HepG2 (cell line): ENCODE measurements around the gene KDM3A. TPM values are rescaled to one million over a fixed set of nuclear protein-coding genes. Genes with fewer than 3 reads are reported as not detected.

ENCODE experiments used
- ATAC-seq: fragments of 200-7000 bp; cut with Tn5 transposase; 3 replicates; pipeline ENCODE4 v1.9.1; 2020; ENCODE audit warnings: mild to moderate bottlenecking, moderate library complexity
- BruUV-seq: library from RNA; stranded (reverse); fragments of 400-500 nt; replicated peaks from 2 replicates; lab custom pipeline; 2021; lab: Mats Ljungman, UMichigan
- CTCF ChIA-PET: fragments of 300-600 bp; formaldehyde crosslinking; extraction: SDS; loops from one replicate; lab custom pipeline; 2021; ENCODE audit warnings: low total read pairs, inconsistent platforms, low intra/inter-chr PET ratio; lab: Yijun Ruan, JAX
- POLR2A ChIA-PET: fragments of 350-600 bp; sonication (Branson Sonifier 250); formaldehyde crosslinking; loops from one replicate; lab custom pipeline; 2020; ENCODE audit warnings: antibody characterized with exemption, inconsistent platforms; lab: Yijun Ruan, JAX
- DNase-seq: peaks from one replicate; pipeline ENCODE4 v3.0.0-alpha.2; 2015; ENCODE audit warnings: low spot score
- FAIRE-seq: peaks from 3 replicates; lab custom pipeline; 2011; peaks lifted over from hg19 to GRCh38; lab: Jason Lieb, UNC
- H2AFZ ChIP-seq: one replicate; pipeline ENCODE4 v1.6.1; 2011; ENCODE audit warnings: low read length, inconsistent platforms
- H3K27ac ChIP-seq: fragments of 300-600 bp; 3 replicates; pipeline ENCODE4 v1.8.0; 2011; ENCODE audit warnings: mixed run types, mild to moderate bottlenecking, mixed read lengths, low read length, inconsistent platforms; ENCODE audit not compliant: insufficient read depth; ENCODE audit errors: extremely low read length
- H3K27me3 ChIP-seq, 2 experiments: fragments of 200-600 bp in 1 of 2; 2 replicates in 1 of 2; 3 replicates in 1 of 2; pipeline versions ENCODE4 v1.6.0 to v1.8.0; 2011; ENCODE audit warnings: low read length in 2 of 2, mild to moderate bottlenecking in 2 of 2, moderate library complexity in 2 of 2, inconsistent platforms in 1 of 2; ENCODE audit not compliant: insufficient read depth in 2 of 2, control insufficient read depth in 1 of 2
- H3K36me3 ChIP-seq, 2 experiments: fragments of 200-600 bp in 1 of 2; replicated peaks in 1 of 2; 2 replicates in 1 of 2; 3 replicates in 1 of 2; pipeline versions ENCODE4 v1.5.1 to v1.8.0; 2011; ENCODE audit warnings: low read length in 2 of 2, inconsistent platforms in 1 of 2; ENCODE audit not compliant: insufficient read depth in 2 of 2, control insufficient read depth in 1 of 2
- H3K4me1 ChIP-seq: 2 replicates; pipeline ENCODE4 v1.5.1; 2012; ENCODE audit warnings: low read length, inconsistent platforms; ENCODE audit not compliant: insufficient read depth
- H3K4me2 ChIP-seq: 2 replicates; pipeline ENCODE4 v1.6.0; 2011; ENCODE audit warnings: low read depth, low read length, inconsistent platforms
- H3K4me3 ChIP-seq, 3 experiments: fragments of 200-600 bp in 1 of 3; sonication (generic), shearing (Covaris generic) in 1 of 3; replicated peaks in 1 of 3; 2 replicates each; pipeline ENCODE4 v1.5.1; 2011 to 2016; ENCODE audit warnings: low read length in 3 of 3, inconsistent platforms in 2 of 3, low read depth in 2 of 3, mild to moderate bottlenecking in 2 of 3, control low read depth in 1 of 3, mixed read lengths in 1 of 3; ENCODE audit not compliant: insufficient read depth in 1 of 3
- H3K79me2 ChIP-seq: one replicate; pipeline ENCODE4 v1.6.1; 2011; ENCODE audit warnings: low read length, inconsistent platforms; ENCODE audit not compliant: insufficient read depth
- H3K9ac ChIP-seq: 2 replicates; pipeline ENCODE4 v1.6.0; 2011; ENCODE audit warnings: mild to moderate bottlenecking, low read depth, low read length, inconsistent platforms; ENCODE audit not compliant: insufficient read depth
- H3K9me3 ChIP-seq: 2 replicates; pipeline ENCODE4 v1.5.1; 2012; ENCODE audit warnings: mild to moderate bottlenecking, low read length
- H4K20me1 ChIP-seq: 2 replicates; pipeline ENCODE4 v1.6.0; 2011; ENCODE audit warnings: inconsistent platforms, mild to moderate bottlenecking, low read length, moderate library complexity; ENCODE audit not compliant: insufficient read depth
- CBX5 ChIP-seq: sonication (generic); formaldehyde crosslinking; IDR thresholded peaks from 2 replicates; pipeline ENCODE4 v1.4.0; 2020; ENCODE audit warnings: missing genetic modification reagents, borderline replicate concordance
- ELF3 ChIP-seq: IDR thresholded peaks from 2 replicates; pipeline ENCODE4 v1.6.1; 2016; ENCODE audit warnings: missing genetic modification reagents, missing compliant biosample characterization
- GZF1 ChIP-seq: sonication (generic); formaldehyde crosslinking; IDR thresholded peaks from 2 replicates; pipeline ENCODE4 v1.5.1; 2020; ENCODE audit warnings: mild to moderate bottlenecking, missing genetic modification reagents
- KMT2B ChIP-seq: IDR thresholded peaks from 2 replicates; pipeline ENCODE4 v1.6.1; 2016; ENCODE audit warnings: missing genetic modification reagents, missing compliant biosample characterization
- SETDB1 ChIP-seq: sonication (generic); formaldehyde crosslinking; IDR thresholded peaks from 2 replicates; pipeline ENCODE4 v1.5.1; 2020; ENCODE audit warnings: missing genetic modification reagents, mild to moderate bottlenecking, borderline replicate concordance
- SKI ChIP-seq: fragments of 450-650 bp; IDR thresholded peaks from one replicate; pipeline ENCODE4 v1.6.1; 2018; ENCODE audit warnings: mild to moderate bottlenecking; ENCODE audit not compliant: partially characterized antibody
- TOPORS ChIP-seq: sonication (generic); formaldehyde crosslinking; IDR thresholded peaks from 2 replicates; pipeline ENCODE4 v1.8.0; 2023; ENCODE audit warnings: mild to moderate bottlenecking, missing genetic modification reagents
- ZBTB8A ChIP-seq: sonication (generic); formaldehyde crosslinking; IDR thresholded peaks from 2 replicates; pipeline ENCODE4 v1.4.0; 2020; ENCODE audit warnings: mild to moderate bottlenecking, low read depth, missing genetic modification reagents, borderline replicate concordance
- ZMYM2 ChIP-seq: sonication (generic); formaldehyde crosslinking; IDR thresholded peaks from 2 replicates; pipeline ENCODE4 v1.8.0; 2022; ENCODE audit warnings: mild to moderate bottlenecking, missing genetic modification reagents
- ZNF501 ChIP-seq: sonication (generic); formaldehyde crosslinking; IDR thresholded peaks from 2 replicates; pipeline ENCODE4 v1.5.1; 2020; ENCODE audit warnings: mild to moderate bottlenecking, moderate library complexity, missing genetic modification reagents
- ZZZ3 ChIP-seq: sonication (generic); formaldehyde crosslinking; IDR thresholded peaks from 2 replicates; pipeline ENCODE4 v1.4.0; 2020; ENCODE audit warnings: missing genetic modification reagents, mild to moderate bottlenecking, borderline replicate concordance
- WGBS: methylation state at CpG from one replicate; pipeline ENCODE4 v1.1.6; 2017; ENCODE audit warnings: low lambda C conversion rate; 5-methylcytosine and 5-hydroxymethylcytosine counted together
- in situ Hi-C: cut with HindIII; loops from 2 replicates; pipeline ENCODE4 v1.10.0; 2017; ENCODE audit warnings: low pct_unique_long_range_greater_than_20kb; ENCODE audit not compliant: extremely low pct_ligation_motif_present
- intact Hi-C: fragments of 100-400 bp; cut with micrococcal nuclease; formaldehyde crosslinking; loops from one replicate; pipeline ENCODE4 v1.10.0; 2022; ENCODE audit not compliant: unreplicated experiment
- polyA plus RNA-seq, 8 experiments: library from polyadenylated mRNA; depleted of rRNA in 3 of 8; stranded (reverse) in 7 of 8; unstranded in 1 of 8; fragments of >200 nt; fragmentation: Illumina TruSeq in 4 of 8; extraction: Trizol in 4 of 8; gene quantifications; 2 replicates each; pipeline versions ENCODE4 v1.2.1 to v1.2.3, GENCODE V29; 2011 to 2016; ENCODE audit warnings: low read depth in 4 of 8, missing spikeins in 1 of 8, mixed read lengths in 1 of 8; ENCODE audit not compliant: insufficient read depth in 1 of 8
- total RNA-seq, 5 experiments: library from RNA; depleted of rRNA; stranded (reverse); fragments of >200 nt; fragmentation: Illumina TruSeq; extraction: Trizol; gene quantifications; 2 replicates each; pipeline ENCODE4 v1.2.3, GENCODE V29; 2016; ENCODE audit warnings: low read depth in 1 of 5
- TF ChIP-seq, protein P1 (sequence below): sonication (generic); formaldehyde crosslinking; IDR thresholded peaks from 2 replicates; pipeline ENCODE4 v1.4.0; 2020; ENCODE audit warnings: missing genetic modification reagents
- TF ChIP-seq, protein P2 (sequence below): sonication (generic); formaldehyde crosslinking; IDR thresholded peaks from 2 replicates; pipeline ENCODE4 v1.5.0; 2020; ENCODE audit warnings: mild to moderate bottlenecking, missing genetic modification reagents
- TF ChIP-seq, protein P3 (sequence below): sonication (generic); formaldehyde crosslinking; IDR thresholded peaks from 2 replicates; pipeline ENCODE4 v1.4.0; 2020; ENCODE audit warnings: missing genetic modification reagents, low read depth, mild to moderate bottlenecking, borderline replicate concordance
- TF ChIP-seq, protein P4 (sequence below): sonication (generic); formaldehyde crosslinking; IDR thresholded peaks from 2 replicates; pipeline ENCODE4 v1.5.0; 2020; ENCODE audit warnings: missing genetic modification reagents, mild to moderate bottlenecking, borderline replicate concordance

Gene KDM3A
- total and polyA plus RNA-seq, 2 of the 13 experiments (the other 11 are each of a cell fraction or from before 2014, with no cell fraction given) = 21.0 to 70.2 TPM

DNA sequence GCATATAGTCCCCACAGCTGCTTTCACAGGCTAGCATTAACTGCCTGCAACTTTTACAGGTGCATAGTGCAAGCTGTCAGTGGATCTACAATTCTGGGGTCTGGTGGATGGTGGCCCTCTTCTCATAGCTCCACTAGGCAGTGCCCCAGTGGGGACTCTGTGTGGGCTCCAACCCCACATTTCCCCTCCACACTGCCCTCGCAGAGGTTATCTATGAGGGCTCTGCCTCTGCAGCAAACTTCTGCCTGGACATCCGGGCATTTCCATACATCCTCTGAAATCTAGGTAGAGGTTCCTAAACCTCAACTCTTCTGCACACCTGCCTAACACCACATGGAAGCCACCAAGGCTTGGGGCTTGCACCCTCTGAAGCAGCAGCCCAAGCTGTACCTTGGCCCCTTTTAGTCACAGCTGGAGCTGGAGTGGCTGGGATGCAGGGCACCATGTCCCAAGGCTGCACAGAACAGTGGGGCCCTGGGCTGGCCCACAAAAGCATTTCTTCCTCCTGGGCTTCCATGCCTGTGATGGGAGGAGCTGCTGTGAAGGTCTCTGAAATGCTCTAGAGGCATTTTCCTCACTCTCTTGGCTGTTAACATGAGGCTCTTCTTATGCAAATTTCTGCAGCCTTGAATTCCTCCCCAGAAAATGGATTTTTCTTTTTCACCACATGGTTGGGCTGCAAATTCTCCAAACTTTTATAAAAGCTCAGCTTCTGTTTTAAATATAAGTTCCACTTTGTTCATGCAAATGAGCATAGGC, 59.3 kb downstream of the KDM3A start:
- H3K4me1 ChIP-seq = no peaks in the 10 kb centered on the region
- no peaks in the 10 kb centered on the region for H3K79me2 ChIP-seq
- FAIRE-seq (no peak), DNase-seq (no peak), ATAC-seq (peak; percentile 37; the same call in 2 of the 3 replicates)
- H4K20me1 ChIP-seq = no peaks in the 10 kb centered on the region
- ChIA-PET POLR2A (no interaction called here), CTCF (no interaction called here)
- in situ Hi-C loops (no loop called here), intact Hi-C loops (no loop called here)
- no peak overlapping the region for H3K27ac ChIP-seq
- no peak overlapping the region for H3K4me3 ChIP-seq
- H3K4me2 ChIP-seq = no peak overlapping the region
- no peak overlapping the region for H3K9ac ChIP-seq
- H3K36me3 ChIP-seq = peaks cover 12 to 51% of the 10 kb centered on the region in 2 experiments
- WGBS = 100% methylated on average over 2 of the region's 2 CpGs
- H3K27me3 ChIP-seq = no peaks in the 10 kb centered on the region
- no peak overlapping the region for H2AFZ ChIP-seq
- H3K9me3 ChIP-seq = peaks cover 23% of the 10 kb centered on the region
- no TSS peak for BruUV-seq
- no peak for TF ChIP-seq GZF1 (CRISPR knock-in tag)
- TF ChIP-seq, protein P1, sequence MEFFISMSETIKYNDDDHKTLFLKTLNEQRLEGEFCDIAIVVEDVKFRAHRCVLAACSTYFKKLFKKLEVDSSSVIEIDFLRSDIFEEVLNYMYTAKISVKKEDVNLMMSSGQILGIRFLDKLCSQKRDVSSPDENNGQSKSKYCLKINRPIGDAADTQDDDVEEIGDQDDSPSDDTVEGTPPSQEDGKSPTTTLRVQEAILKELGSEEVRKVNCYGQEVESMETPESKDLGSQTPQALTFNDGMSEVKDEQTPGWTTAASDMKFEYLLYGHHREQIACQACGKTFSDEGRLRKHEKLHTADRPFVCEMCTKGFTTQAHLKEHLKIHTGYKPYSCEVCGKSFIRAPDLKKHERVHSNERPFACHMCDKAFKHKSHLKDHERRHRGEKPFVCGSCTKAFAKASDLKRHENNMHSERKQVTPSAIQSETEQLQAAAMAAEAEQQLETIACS (CRISPR knock-in tag) = no peak
- no peak for TF ChIP-seq ZZZ3 (CRISPR knock-in tag)
- TF ChIP-seq, protein P2, sequence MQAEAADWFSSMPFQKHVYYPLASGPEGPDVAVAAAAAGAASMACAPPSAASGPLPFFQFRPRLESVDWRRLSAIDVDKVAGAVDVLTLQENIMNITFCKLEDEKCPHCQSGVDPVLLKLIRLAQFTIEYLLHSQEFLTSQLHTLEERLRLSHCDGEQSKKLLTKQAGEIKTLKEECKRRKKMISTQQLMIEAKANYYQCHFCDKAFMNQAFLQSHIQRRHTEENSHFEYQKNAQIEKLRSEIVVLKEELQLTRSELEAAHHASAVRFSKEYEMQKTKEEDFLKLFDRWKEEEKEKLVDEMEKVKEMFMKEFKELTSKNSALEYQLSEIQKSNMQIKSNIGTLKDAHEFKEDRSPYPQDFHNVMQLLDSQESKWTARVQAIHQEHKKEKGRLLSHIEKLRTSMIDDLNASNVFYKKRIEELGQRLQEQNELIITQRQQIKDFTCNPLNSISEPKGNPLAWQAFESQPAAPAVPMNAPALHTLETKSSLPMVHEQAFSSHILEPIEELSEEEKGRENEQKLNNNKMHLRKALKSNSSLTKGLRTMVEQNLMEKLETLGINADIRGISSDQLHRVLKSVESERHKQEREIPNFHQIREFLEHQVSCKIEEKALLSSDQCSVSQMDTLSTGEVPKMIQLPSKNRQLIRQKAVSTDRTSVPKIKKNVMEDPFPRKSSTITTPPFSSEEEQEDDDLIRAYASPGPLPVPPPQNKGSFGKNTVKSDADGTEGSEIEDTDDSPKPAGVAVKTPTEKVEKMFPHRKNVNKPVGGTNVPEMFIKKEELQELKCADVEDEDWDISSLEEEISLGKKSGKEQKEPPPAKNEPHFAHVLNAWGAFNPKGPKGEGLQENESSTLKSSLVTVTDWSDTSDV = no peak
- TF ChIP-seq ZMYM2 = 0 out of 2 replicates have a peak, but pooled peaks have one; percentile 39
- no peak for TF ChIP-seq ELF3
- no peak for TF ChIP-seq ZBTB8A (CRISPR knock-in tag)
- TF ChIP-seq, protein P3, sequence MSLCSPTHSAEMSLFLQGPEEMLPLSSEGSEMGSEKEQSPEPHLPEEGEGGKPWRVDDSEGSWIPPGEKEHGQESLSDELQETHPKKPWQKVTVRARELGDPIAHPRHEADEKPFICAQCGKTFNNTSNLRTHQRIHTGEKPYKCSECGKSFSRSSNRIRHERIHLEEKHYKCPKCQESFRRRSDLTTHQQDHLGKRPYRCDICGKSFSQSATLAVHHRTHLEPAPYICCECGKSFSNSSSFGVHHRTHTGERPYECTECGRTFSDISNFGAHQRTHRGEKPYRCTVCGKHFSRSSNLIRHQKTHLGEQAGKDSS (CRISPR knock-in tag) = no peak
- peak; percentile 68; the same call in 1 of the 2 replicates for TF ChIP-seq CBX5 (CRISPR knock-in tag)
- TF ChIP-seq KMT2B (CRISPR knock-in tag) = no peak
- no peak for TF ChIP-seq ZNF501 (CRISPR knock-in tag)
- TF ChIP-seq SETDB1 = peak; percentile 57; the same call in 1 of the 2 replicates
- TF ChIP-seq, protein P4, sequence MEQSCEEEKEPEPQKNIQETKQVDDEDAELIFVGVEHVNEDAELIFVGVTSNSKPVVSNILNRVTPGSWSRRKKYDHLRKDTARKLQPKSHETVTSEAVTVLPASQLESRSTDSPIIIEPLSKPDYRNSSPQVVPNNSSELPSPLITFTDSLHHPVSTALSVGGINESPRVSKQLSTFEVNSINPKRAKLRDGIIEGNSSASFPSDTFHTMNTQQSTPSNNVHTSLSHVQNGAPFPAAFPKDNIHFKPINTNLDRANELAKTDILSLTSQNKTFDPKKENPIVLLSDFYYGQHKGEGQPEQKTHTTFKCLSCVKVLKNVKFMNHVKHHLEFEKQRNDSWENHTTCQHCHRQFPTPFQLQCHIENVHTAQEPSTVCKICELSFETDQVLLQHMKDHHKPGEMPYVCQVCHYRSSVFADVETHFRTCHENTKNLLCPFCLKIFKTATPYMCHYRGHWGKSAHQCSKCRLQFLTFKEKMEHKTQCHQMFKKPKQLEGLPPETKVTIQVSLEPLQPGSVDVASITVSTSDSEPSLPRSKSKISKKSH (CRISPR knock-in tag) = peak; percentile 95
- TF ChIP-seq TOPORS (CRISPR knock-in tag) = peak; percentile 50; the same call in 1 of the 2 replicates
- no peak for TF ChIP-seq SKI
